Inferior parietal cortex (tissue), 1 donor: ENCODE data around the gene PPHLN1.

Experiments
- DNase-seq: peaks from one replicate; pipeline ENCODE4 v3.0.0-alpha.2; 2016; ENCODE audit errors: extremely low spot score

Gene PPHLN1

DNA sequence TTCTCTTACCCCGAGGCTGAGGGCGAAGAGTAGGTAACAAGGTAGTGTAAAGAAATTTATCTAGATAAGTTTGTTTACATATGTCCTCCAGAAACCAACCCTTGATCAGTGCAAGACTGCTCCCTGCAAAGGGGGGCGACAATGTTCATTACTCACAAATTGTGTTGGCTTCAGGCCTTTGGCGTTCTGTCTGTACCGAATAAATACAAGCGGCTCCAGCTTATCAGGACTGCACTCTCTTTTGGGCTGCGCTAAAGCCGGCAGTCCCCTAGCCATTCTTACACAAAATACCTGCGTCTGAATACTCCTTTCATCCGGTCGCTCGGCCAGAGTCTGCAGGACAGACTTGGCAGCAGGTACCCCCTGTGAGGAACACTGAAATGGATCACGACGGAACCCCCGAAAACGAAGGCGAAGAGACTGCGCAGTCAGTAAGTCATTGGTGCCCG, 116.4 kb downstream of the PPHLN1 start:
- no peak for DNase-seq

- no peak for DNase-seq
These were observed 116.9 kb downstream of the PPHLN1 start for GRCh38 chr12:42442888-42443287.

- no peak for DNase-seq
These were observed 118.4 kb downstream of the PPHLN1 start for GRCh38 chr12:42444192-42444943.

DNA sequence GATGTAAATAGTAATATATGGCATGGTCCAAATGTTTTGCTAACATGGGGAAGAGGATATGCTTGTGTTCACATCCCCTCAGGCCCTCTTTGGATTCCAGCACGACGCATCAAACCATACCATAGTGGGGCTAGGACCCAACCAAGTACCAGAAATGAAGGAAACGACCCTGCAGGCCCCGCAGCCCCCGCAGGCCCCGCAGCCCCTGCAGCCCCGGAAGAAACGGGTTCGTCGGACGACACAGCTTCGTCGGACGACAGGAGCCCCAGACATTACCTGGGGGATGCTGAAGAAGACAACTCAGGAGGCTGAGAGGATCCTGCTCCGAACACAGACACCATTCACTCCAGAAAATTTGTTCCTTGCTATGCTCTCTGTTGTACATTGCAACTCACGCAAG, 119.9 kb downstream of the PPHLN1 start:
- DNase-seq = no peak

- no peak for DNase-seq
These were observed 120.8 kb downstream of the PPHLN1 start for GRCh38 chr12:42446761-42447160.

- DNase-seq = no peak
These were observed 121.4 kb downstream of the PPHLN1 start for GRCh38 chr12:42447371-42447786.

GRCh38 chr12:42448841-42449240, 122.9 kb downstream of the PPHLN1 start:
- DNase-seq = no peak

GRCh38 chr12:42450248-42450647, 124.3 kb downstream of the PPHLN1 start:
- DNase-seq = no peak

DNA sequence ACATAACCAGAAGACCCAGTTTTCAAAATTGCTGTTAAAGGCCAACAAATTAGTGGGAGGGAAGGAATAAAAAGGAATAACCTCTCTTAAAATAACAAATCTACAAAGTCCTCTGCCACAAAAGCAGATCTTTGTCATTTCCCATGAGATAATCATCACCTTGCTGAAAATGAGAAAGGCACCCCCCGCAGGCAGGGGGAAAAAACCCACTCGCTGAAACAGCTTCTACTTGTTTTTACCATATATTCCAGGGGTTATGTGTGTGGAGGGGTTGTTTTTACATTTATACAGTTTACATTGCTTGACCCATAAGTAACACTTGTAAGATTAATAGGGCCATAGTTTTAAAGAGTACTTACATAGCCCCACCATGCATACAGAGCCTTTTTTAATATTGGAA, 132.6 kb downstream of the PPHLN1 start:
- DNase-seq = no peak

- DNase-seq = no peak
These were observed 133.4 kb downstream of the PPHLN1 start for GRCh38 chr12:42459336-42459847.

DNA sequence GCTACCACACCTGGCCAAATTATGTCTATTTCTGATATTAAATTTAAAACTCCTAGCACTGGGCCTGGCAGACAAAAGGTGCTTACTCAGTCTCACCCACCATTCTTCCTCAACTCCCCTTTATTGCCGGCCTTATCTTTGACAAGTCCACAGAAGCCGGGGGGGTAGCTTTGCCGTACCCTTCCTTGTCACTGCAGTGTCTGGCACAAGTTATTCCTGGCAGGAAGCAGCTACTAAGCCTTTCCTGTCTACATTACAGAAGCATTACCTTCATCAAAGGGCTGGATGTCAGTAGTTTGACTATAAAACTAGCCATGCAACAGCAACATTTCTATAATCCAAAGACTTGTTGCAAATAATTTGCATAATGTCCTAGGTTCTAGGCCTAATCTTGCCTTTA, 136.5 kb downstream of the PPHLN1 start:
- DNase-seq = no peak

GRCh38 chr12:42463671-42464070, 137.7 kb downstream of the PPHLN1 start:
- no peak for DNase-seq

GRCh38 chr12:42468341-42468821, 142.4 kb downstream of the PPHLN1 start:
- DNase-seq = no peak

GRCh38 chr12:42468921-42469320, 143.0 kb downstream of the PPHLN1 start:
- peak; percentile 64 for DNase-seq

DNA sequence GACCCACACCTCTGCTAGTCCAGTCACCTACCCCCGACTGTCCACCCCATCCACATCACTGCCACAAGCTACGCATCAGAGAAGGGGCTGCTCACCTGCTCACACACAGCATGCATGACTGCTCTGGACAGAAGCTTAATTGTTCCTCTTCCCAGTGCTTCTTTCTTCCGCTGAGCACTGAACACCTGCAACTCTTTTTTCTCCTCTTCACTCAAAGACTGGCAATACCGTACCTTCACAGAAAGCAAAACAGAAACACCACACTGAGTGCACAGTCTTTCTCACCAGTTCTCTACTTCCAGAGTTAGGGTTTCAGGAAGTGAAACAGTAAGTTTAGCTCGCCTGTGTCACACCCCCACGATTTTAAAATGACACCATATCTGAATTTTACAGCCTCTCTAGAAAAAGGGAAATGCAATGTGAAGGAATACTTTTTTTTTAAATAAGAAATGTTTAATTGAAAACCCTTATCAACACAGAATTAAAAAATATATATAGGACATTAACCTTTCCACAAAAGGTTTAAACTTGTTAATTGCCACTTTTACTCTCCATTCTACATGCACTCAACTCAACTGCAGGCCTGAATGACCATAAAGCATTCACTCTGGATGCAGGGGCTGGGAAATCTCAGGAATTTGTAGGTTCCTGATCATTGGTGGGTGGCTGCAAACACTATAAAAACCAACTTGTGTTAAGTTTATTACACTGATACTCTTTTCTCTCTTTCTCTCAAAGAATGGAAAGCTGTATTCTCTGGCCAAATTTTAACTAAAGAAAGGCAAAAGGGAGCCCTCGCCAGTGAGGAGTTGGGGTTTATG, 143.6 kb downstream of the PPHLN1 start:
- no peak for DNase-seq

DNA sequence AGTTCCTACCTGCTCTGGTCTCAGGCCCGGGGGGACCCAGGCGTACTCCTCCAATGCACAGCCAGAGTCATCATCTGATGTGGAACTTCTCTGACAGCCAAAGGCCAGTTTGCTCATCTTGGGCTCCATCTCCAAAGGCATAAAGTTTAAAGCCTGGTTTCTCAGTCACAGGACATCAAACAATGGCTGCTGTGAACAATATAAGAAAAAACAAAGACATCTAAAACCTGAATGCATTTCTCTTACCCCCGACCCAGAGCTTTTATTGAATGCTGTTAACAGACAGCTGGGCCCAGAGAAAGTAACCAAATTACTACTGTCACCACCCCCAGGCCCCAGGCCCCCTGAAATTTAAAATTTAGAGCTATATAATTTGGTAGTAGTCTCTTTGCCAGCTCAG, 146.4 kb downstream of the PPHLN1 start:
- no peak for DNase-seq

DNA sequence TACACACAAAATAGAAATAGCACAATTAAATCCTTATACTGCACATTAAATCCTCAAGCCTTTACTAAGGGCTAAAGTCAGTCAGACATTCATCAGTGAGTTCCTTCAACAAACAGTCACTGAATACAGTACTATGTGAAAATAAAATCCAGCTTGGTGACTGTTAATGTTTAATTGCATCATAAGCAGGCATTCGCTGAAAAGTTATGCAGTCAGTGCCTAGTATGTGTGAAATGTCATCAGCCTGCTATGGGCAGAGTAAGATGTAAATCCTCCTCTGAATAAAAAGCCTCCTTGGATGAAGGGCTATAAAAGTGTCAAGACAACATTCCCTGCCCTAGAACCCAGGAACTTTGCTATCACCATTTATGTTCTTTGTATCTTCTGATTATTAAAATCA, 147.2 kb downstream of the PPHLN1 start:
- DNase-seq = no peak

DNA sequence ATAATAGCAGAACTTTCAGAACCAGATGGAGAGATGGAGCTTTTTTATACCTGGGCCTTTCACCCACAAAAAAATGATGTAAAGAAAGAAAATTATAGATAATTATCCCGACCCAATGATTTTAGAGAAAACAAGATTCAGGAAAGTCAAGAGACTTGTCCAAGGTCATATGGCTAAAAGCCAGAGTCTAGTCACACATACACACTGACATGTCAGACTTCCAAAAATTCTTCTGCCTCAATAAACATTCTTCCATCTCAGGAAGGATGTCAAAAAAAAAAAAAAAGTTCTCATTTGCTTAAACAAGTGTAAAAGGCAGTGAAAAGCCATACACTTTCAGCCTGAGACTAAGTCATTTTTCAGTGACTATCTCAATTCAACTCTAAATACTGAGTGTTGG, 147.6 kb downstream of the PPHLN1 start:
- DNase-seq = no peak

- DNase-seq = no peak
These were observed 148.4 kb downstream of the PPHLN1 start for GRCh38 chr12:42474391-42474790.

DNA sequence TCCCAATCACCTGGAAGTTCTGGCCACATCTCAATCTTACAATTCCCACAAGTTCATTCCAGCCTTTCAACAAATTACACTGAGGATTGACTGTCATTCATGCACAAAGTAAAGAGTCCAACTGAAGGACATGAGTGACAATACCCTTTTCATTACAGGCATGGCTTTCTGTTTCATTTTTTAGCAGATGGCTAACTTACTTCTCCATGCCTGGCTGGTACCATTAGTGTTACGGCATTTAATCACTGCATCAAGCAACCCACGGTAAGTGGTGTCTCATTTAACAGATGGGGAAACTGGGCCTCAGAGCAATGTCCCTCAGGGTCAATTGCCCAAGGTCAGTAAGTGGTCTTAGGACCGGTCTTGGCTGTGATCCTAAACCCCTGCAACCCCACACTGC, 149.1 kb downstream of the PPHLN1 start:
- no peak for DNase-seq

- no peak for DNase-seq
These were observed 152.0 kb downstream of the PPHLN1 start for GRCh38 chr12:42477941-42478340.

DNA sequence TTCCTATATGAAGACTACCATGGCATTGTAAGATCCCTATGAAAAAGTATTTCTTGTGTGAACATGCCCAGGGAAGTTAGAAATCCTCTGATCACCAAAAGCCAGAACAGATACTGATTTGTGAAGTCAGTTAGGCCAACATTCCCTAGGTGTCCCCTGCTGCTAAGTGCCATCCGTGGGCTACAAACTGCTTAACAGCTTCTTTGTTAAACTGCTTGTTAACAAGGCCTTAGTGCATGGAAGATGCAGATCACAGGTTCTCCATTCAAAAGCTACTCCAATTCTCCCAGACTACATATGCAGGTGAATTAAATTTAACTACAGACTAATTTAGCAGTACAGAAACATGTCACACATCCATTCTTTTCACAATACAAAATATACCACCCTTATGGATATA, 155.4 kb downstream of the PPHLN1 start:
- no peak for DNase-seq
